Measurements from ENCODE around the gene ARHGEF5.

The ARHGEF5 gene

GRCh38 chr7:144391823-144392255 lies 36.6 kb downstream of the ARHGEF5 start:
- H3K36me3 ChIP-seq (ENCODE audit: insufficient read depth, insufficient read length, low read length), result no peaks in the 10 kb centered on the region
- H3K4me3 ChIP-seq (ENCODE audit: insufficient read length, low read depth), result no peak overlapping the region
- H3K27me3 ChIP-seq (ENCODE audit: insufficient read depth, insufficient read length), result no peaks in the 10 kb centered on the region
- no peaks in the 10 kb centered on the region for H3K4me1 ChIP-seq (ENCODE audit: insufficient read depth, insufficient read length)
- TF ChIP-seq ZNF274 (IDR thresholded peaks at IDR 0.05; ENCODE audit: low read depth, low read length) (no peak), SUZ12 (IDR thresholded peaks at IDR 0.05; ENCODE audit: extremely low read depth, insufficient read depth, insufficient read length) (no peak), YY1 (IDR thresholded peaks at IDR 0.05; ENCODE audit: insufficient read depth, insufficient read length) (no peak)
- no peaks in the 10 kb centered on the region for H3K9me3 ChIP-seq (ENCODE audit: insufficient read depth, low read length)
- H3K9ac ChIP-seq (ENCODE audit: insufficient read length, low read depth), result peak overlapping the region; percentile 28
- DNase-seq (ENCODE audit: low read depth, low spot score), result peak; percentile 42

- Histone ChIP-seq H3K9ac (ENCODE audit: insufficient read length, low read depth) (no peak overlapping the region), H3K36me3 (ENCODE audit: insufficient read depth, insufficient read length, low read length) (no peaks in the 10 kb centered on the region), H3K9me3 (ENCODE audit: insufficient read depth, low read length) (no peaks in the 10 kb centered on the region), H3K4me3 (ENCODE audit: insufficient read length, low read depth) (no peak overlapping the region), H3K27me3 (ENCODE audit: insufficient read depth, insufficient read length) (no peaks in the 10 kb centered on the region), H3K4me1 (ENCODE audit: insufficient read depth, insufficient read length) (no peaks in the 10 kb centered on the region)
- no peak for DNase-seq (ENCODE audit: low read depth, low spot score)
- TF ChIP-seq ZNF274 (IDR thresholded peaks at IDR 0.05; ENCODE audit: low read depth, low read length), result no peak
- no peak for TF ChIP-seq SUZ12 (IDR thresholded peaks at IDR 0.05; ENCODE audit: extremely low read depth, insufficient read depth, insufficient read length)
- TF ChIP-seq YY1 (IDR thresholded peaks at IDR 0.05; ENCODE audit: insufficient read depth, insufficient read length), result no peak
Measured at GRCh38 chr7:144397086-144397485, 41.9 kb downstream of the ARHGEF5 start.

GRCh38 chr7:144398291-144398690 lies 43.1 kb downstream of the ARHGEF5 start:
- Histone ChIP-seq H3K4me1 (ENCODE audit: insufficient read depth, insufficient read length) (no peaks in the 10 kb centered on the region), H3K9ac (ENCODE audit: insufficient read length, low read depth) (no peak overlapping the region), H3K27me3 (ENCODE audit: insufficient read depth, insufficient read length) (no peaks in the 10 kb centered on the region), H3K36me3 (ENCODE audit: insufficient read depth, insufficient read length, low read length) (no peaks in the 10 kb centered on the region), H3K9me3 (ENCODE audit: insufficient read depth, low read length) (no peaks in the 10 kb centered on the region), H3K4me3 (ENCODE audit: insufficient read length, low read depth) (no peak overlapping the region)
- TF ChIP-seq YY1 (IDR thresholded peaks at IDR 0.05; ENCODE audit: insufficient read depth, insufficient read length), result no peak
- no peak for TF ChIP-seq SUZ12 (IDR thresholded peaks at IDR 0.05; ENCODE audit: extremely low read depth, insufficient read depth, insufficient read length)
- TF ChIP-seq ZNF274 (IDR thresholded peaks at IDR 0.05; ENCODE audit: low read depth, low read length), result no peak
- no peak for DNase-seq (ENCODE audit: low read depth, low spot score)

GRCh38 chr7:144398911-144399310 lies 43.7 kb downstream of the ARHGEF5 start:
- H3K4me1 ChIP-seq (ENCODE audit: insufficient read depth, insufficient read length), result no peaks in the 10 kb centered on the region
- TF ChIP-seq ZNF274 (IDR thresholded peaks at IDR 0.05; ENCODE audit: low read depth, low read length) (no peak), YY1 (IDR thresholded peaks at IDR 0.05; ENCODE audit: insufficient read depth, insufficient read length) (no peak), SUZ12 (IDR thresholded peaks at IDR 0.05; ENCODE audit: extremely low read depth, insufficient read depth, insufficient read length) (no peak)

GRCh38 chr7:144399946-144400345 lies 44.7 kb downstream of the ARHGEF5 start:
- H3K4me3 ChIP-seq (ENCODE audit: insufficient read length, low read depth), result no peak overlapping the region
- no peak for DNase-seq (ENCODE audit: low read depth, low spot score)
- no peaks in the 10 kb centered on the region for H3K36me3 ChIP-seq (ENCODE audit: insufficient read depth, insufficient read length, low read length)
- no peaks in the 10 kb centered on the region for H3K27me3 ChIP-seq (ENCODE audit: insufficient read depth, insufficient read length)
- no peaks in the 10 kb centered on the region for H3K4me1 ChIP-seq (ENCODE audit: insufficient read depth, insufficient read length)
- TF ChIP-seq YY1 (IDR thresholded peaks at IDR 0.05; ENCODE audit: insufficient read depth, insufficient read length), result no peak
- TF ChIP-seq SUZ12 (IDR thresholded peaks at IDR 0.05; ENCODE audit: extremely low read depth, insufficient read depth, insufficient read length), result no peak
- no peak for TF ChIP-seq ZNF274 (IDR thresholded peaks at IDR 0.05; ENCODE audit: low read depth, low read length)
- H3K9ac ChIP-seq (ENCODE audit: insufficient read length, low read depth), result no peak overlapping the region
- no peaks in the 10 kb centered on the region for H3K9me3 ChIP-seq (ENCODE audit: insufficient read depth, low read length)

More at GRCh38 chr7:144398911-144399310, 43.7 kb downstream of the ARHGEF5 start:
- H3K4me3 ChIP-seq (ENCODE audit: insufficient read length, low read depth), result no peak overlapping the region
- DNase-seq (ENCODE audit: low read depth, low spot score), result no peak
- H3K9ac ChIP-seq (ENCODE audit: insufficient read length, low read depth), result no peak overlapping the region
- no peaks in the 10 kb centered on the region for H3K27me3 ChIP-seq (ENCODE audit: insufficient read depth, insufficient read length)
- no peaks in the 10 kb centered on the region for H3K9me3 ChIP-seq (ENCODE audit: insufficient read depth, low read length)
- no peaks in the 10 kb centered on the region for H3K36me3 ChIP-seq (ENCODE audit: insufficient read depth, insufficient read length, low read length)

- Histone ChIP-seq H3K4me3 (ENCODE audit: insufficient read length, low read depth) (no peak overlapping the region), H3K27me3 (ENCODE audit: insufficient read depth, insufficient read length) (no peaks in the 10 kb centered on the region), H3K36me3 (ENCODE audit: insufficient read depth, insufficient read length, low read length) (no peaks in the 10 kb centered on the region), H3K9me3 (ENCODE audit: insufficient read depth, low read length) (no peaks in the 10 kb centered on the region), H3K9ac (ENCODE audit: insufficient read length, low read depth) (no peak overlapping the region), H3K4me1 (ENCODE audit: insufficient read depth, insufficient read length) (no peaks in the 10 kb centered on the region)
- TF ChIP-seq SUZ12 (IDR thresholded peaks at IDR 0.05; ENCODE audit: extremely low read depth, insufficient read depth, insufficient read length) (no peak), ZNF274 (IDR thresholded peaks at IDR 0.05; ENCODE audit: low read depth, low read length) (no peak), YY1 (IDR thresholded peaks at IDR 0.05; ENCODE audit: insufficient read depth, insufficient read length) (no peak)
- no peak for DNase-seq (ENCODE audit: low read depth, low spot score)
Measured at GRCh38 chr7:144401490-144401889, 46.3 kb downstream of the ARHGEF5 start.

- no peak overlapping the region for H3K9ac ChIP-seq (ENCODE audit: insufficient read length, low read depth)
- TF ChIP-seq YY1 (IDR thresholded peaks at IDR 0.05; ENCODE audit: insufficient read depth, insufficient read length) (no peak), SUZ12 (IDR thresholded peaks at IDR 0.05; ENCODE audit: extremely low read depth, insufficient read depth, insufficient read length) (no peak), ZNF274 (IDR thresholded peaks at IDR 0.05; ENCODE audit: low read depth, low read length) (no peak)
- H3K36me3 ChIP-seq (ENCODE audit: insufficient read depth, insufficient read length, low read length), result no peaks in the 10 kb centered on the region
- H3K9me3 ChIP-seq (ENCODE audit: insufficient read depth, low read length), result no peaks in the 10 kb centered on the region
- no peak for DNase-seq (ENCODE audit: low read depth, low spot score)
- H3K4me1 ChIP-seq (ENCODE audit: insufficient read depth, insufficient read length), result no peaks in the 10 kb centered on the region
- H3K27me3 ChIP-seq (ENCODE audit: insufficient read depth, insufficient read length), result no peaks in the 10 kb centered on the region
- no peak overlapping the region for H3K4me3 ChIP-seq (ENCODE audit: insufficient read length, low read depth)
Measured at GRCh38 chr7:144403102-144403501, 47.9 kb downstream of the ARHGEF5 start.
